ENCODE data around the gene SMIM24. TPM values are rescaled to one million over a fixed set of nuclear protein-coding genes. Genes with fewer than 3 reads are reported as not detected.

The SMIM24 gene
- total and polyA plus RNA-seq, 2 donors (not counting 1 experiment from before 2014, with no cell fraction given) = not detected

DNA sequence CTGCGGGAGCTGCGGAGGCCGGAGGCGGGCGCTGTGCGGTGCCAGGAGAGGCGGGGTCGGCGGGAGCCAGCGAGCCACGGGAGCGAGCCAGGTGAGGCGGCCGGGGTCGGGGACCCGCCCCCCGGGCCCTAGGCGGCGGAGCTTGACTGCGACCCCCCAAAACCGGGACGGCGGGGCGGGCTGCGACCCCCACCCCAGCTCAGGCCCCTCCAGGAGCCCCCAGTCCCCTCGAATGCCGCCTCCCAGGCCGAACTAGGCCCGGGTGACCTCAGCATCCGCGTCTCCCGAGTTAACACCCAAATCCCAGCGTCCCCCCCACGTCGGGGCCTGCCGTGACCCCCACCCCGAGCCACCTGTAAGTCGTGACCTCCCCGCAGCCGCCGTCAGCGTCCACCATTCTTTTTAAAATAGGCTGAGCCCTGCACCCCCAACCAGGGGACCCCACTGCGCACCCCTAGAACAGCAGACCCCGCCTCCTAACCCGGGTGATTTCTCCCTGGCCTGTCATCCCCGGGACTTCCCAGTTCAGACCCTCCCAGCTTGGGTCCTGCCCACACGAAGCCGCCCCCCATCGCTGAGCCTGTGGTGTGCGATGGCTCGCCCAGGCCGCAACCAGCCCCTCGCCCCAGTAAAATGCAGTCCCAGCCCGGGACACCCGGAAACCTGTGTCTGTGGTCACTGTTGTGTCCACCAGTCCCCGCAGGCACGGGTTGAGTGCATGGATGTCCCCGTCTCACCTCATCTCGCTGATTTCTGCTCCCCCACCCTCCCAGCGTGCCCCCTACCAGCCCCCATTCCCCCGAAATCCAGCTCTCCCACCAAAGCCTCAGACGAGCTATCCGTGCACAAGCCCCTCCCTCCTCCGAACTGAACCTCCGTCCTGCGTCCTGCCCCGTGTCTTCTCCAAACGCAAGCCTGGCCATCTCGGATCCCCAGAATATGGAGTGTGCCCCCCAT, 26.3 kb upstream of the SMIM24 start:
- Histone ChIP-seq H4K20me1 (ENCODE audit: control insufficient read depth, insufficient read depth, low read length, poor library complexity, severe bottlenecking) (peaks cover 38% of the 10 kb centered on the region), H3K27ac (ENCODE audit: low read length in 2 of 2) (peak overlapping the region; percentile 56 to 89), H3K36me3 (replicated peaks in 1 of 2; ENCODE audit: control extremely low read depth in 1 of 2, control insufficient read depth in 1 of 2, extremely low read depth in 1 of 2, insufficient read depth in 2 of 2, low read length in 1 of 2) (peaks cover 0 to 21% of the 10 kb centered on the region in 2 experiments), H3K9ac (ENCODE audit: low read length) (peak overlapping the region; percentile 97), H2AFZ (ENCODE audit: insufficient read depth, low read depth, low read length, poor library complexity, severe bottlenecking) (peak overlapping the region; percentile 68), H3K9me3 (ENCODE audit: control extremely low read depth in 1 of 3, control insufficient read depth in 2 of 3, insufficient read depth in 1 of 3, low read length in 2 of 3) (no peaks in the 10 kb centered on the region), H3K27me3 (replicated peaks in 1 of 4; ENCODE audit: control extremely low read depth in 1 of 4, control insufficient read depth in 3 of 4, insufficient read depth in 4 of 4, low read length in 3 of 4) (no peaks in the 10 kb centered on the region), H3K79me2 (ENCODE audit: control insufficient read depth, insufficient read depth, low read length) (peaks cover 62% of the 10 kb centered on the region), H3K4me1 (ENCODE audit: control insufficient read depth in 2 of 2, insufficient read depth in 2 of 2, low read length in 2 of 2) (peaks cover 9 to 17% of the 10 kb centered on the region in 2 donors), H3K4me2 (replicated peaks; ENCODE audit: low read depth, low read length, poor library complexity, severe bottlenecking) (peak overlapping the region; percentile 97), H3K4me3 (ENCODE audit: control extremely low read depth in 1 of 5, extremely low read depth in 1 of 5, insufficient read depth in 1 of 5, low read depth in 2 of 5, low read length in 4 of 5) (peak overlapping the region; percentile 47 to 95 (median 77))
- Mint-ChIP-seq H3K9me3 (ENCODE audit: insufficient read depth) (no peaks in the 10 kb centered on the region), H3K4me1 (peaks cover 46% of the 10 kb centered on the region), H3K4me3 (peak overlapping the region; percentile 92), H3K27me3 (no peaks in the 10 kb centered on the region), H3K27ac (peak overlapping the region; percentile 82)
- CTCF ChIA-PET = no interaction called here
- TF ChIP-seq, protein P1, sequence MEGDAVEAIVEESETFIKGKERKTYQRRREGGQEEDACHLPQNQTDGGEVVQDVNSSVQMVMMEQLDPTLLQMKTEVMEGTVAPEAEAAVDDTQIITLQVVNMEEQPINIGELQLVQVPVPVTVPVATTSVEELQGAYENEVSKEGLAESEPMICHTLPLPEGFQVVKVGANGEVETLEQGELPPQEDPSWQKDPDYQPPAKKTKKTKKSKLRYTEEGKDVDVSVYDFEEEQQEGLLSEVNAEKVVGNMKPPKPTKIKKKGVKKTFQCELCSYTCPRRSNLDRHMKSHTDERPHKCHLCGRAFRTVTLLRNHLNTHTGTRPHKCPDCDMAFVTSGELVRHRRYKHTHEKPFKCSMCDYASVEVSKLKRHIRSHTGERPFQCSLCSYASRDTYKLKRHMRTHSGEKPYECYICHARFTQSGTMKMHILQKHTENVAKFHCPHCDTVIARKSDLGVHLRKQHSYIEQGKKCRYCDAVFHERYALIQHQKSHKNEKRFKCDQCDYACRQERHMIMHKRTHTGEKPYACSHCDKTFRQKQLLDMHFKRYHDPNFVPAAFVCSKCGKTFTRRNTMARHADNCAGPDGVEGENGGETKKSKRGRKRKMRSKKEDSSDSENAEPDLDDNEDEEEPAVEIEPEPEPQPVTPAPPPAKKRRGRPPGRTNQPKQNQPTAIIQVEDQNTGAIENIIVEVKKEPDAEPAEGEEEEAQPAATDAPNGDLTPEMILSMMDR (IDR thresholded peaks at IDR 0.05) = no peak
- no peak for TF ChIP-seq EZH2 (IDR thresholded peaks at IDR 0.05; ENCODE audit: borderline replicate concordance, insufficient read depth, low read depth, low read length, poor library complexity, severe bottlenecking)
- WGBS (ENCODE audit: insufficient coverage) = under 1% methylated on average over 63 of the region's 69 CpGs
- intact Hi-C loops (cut with micrococcal nuclease) = loop anchor here (1.0 to 10.0 kb wide), 6 partner anchors 66 to 1286 kb away; partner anchors contain the start of genes APBA3, FEM1A, HDGFL2 and HMG20B
- DNase-seq = peak; percentile 59
- ATAC-seq (ENCODE audit: low read depth) = no peak
- POLR2A ChIA-PET = no interaction called here

Data from B cell (primary cell).